Prostate gland (tissue), 2 donors: ENCODE results near the gene ELK4.

ENCODE experiments used
- CTCF ChIP-seq, 4 experiments: fragments of 200-600 bp in 2 of 4; fragments of 450-650 bp in 2 of 4; sonication (generic) in 2 of 4; IDR thresholded peaks; 1 replicate in 3 of 4; 2 replicates in 1 of 4; pipeline ENCODE4 v1.5.1; 2016 to 2019; ENCODE audit warnings: antibody characterized with exemption in 4 of 4, mild to moderate bottlenecking in 2 of 4, moderate library complexity in 2 of 4
- POLR2AphosphoS5 ChIP-seq: sonication (generic); formaldehyde crosslinking; IDR thresholded peaks from one replicate; pipeline ENCODE4 v1.6.1; 2017; ENCODE audit warnings: antibody characterized with exemption

DNA sequence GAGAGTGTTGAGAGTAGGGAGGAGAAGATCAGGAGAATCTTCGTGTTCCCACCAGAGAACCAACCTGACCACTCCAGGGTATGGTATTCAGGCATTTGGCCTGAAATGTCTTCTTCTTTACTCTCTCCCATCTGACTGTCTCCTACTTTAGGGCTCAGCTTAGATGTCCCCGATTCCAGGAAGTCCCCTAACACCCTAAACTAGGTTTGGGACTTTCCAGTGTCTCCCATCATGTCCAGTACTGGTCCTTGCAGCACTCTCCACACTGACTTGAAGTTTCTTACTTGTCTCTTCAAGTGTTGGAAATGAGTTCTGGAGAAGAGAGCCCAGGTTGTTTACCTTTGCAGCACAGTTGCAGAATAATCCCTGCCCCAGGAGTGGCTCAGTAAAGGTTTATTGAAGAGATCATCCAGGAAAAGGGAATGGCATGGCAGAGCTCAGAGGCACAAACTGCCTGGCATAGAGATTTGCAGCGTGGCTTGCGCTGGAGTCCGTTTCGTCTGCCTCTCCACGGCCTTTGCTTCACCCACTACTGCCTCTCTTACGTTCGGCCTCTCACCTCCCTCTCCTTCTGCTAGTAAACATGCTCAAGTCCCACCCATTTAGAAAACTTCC lies 6.2 kb upstream of the ELK4 start:
- no peak for TF ChIP-seq CTCF (IDR thresholded peaks at IDR 0.05)
- no peak for TF ChIP-seq POLR2AphosphoS5
